NOMO-1 treated with DMSO at 0.1 percent for 48 hours (cell line): ENCODE measurements around the gene ZNF705A.
A peak's percentile ranks its signal among the peaks of the same experiment; 100 is the strongest.
"Not testable (repeated sequence)": the region's sequence is repeated elsewhere in the genome, so short reads cannot be mapped to it uniquely, and the experiment has no call there.

Experiments used
- DNase-seq: peaks from one replicate; lab custom pipeline; 2025; ENCODE audit not compliant: unreplicated experiment; lab: John Stamatoyannopoulos, UW

ZNF705A gene

GRCh38 chr12:8183346-8183745 lies 26.5 kb downstream of the ZNF705A start:
- not testable (repeated sequence) for DNase-seq

- DNase-seq: not testable (repeated sequence)
These were observed 27.4 kb downstream of the ZNF705A start for GRCh38 chr12:8184206-8184605.

GRCh38 chr12:8188088-8188487 lies 31.3 kb downstream of the ZNF705A start:
- not testable (repeated sequence) for DNase-seq

- not testable (repeated sequence) for DNase-seq
These were observed 41.0 kb downstream of the ZNF705A start for GRCh38 chr12:8197685-8198308.

- DNase-seq: not testable (repeated sequence)
These were observed 62.0 kb downstream of the ZNF705A start for GRCh38 chr12:8218711-8219382.

- not testable (repeated sequence) for DNase-seq
These were observed 64.6 kb downstream of the ZNF705A start for GRCh38 chr12:8221375-8221774.

GRCh38 chr12:8221844-8222243 lies 65.0 kb downstream of the ZNF705A start:
- DNase-seq: not testable (repeated sequence)

- not testable (repeated sequence) for DNase-seq
These were observed 65.5 kb downstream of the ZNF705A start for GRCh38 chr12:8222303-8222702.

GRCh38 chr12:8223646-8224045 lies 66.8 kb downstream of the ZNF705A start:
- DNase-seq: not testable (repeated sequence)

GRCh38 chr12:8224782-8225181 lies 68.0 kb downstream of the ZNF705A start:
- not testable (repeated sequence) for DNase-seq

GRCh38 chr12:8226355-8226754 lies 69.5 kb downstream of the ZNF705A start:
- DNase-seq: no peak

- DNase-seq: peak; percentile 57
These were observed 70.3 kb downstream of the ZNF705A start, which contains the start of gene FAM90A1 for GRCh38 chr12:8226992-8227731. FAM90A1 (minus strand) TSS chr12:8227618; CDS start chr12:8224832, 2,786 bp downstream.

GRCh38 chr12:8227732-8228077 lies 70.9 kb downstream of the ZNF705A start:
- DNase-seq: not testable (repeated sequence)

- not testable (repeated sequence) for DNase-seq
These were observed 71.8 kb downstream of the ZNF705A start for GRCh38 chr12:8228607-8229006.

GRCh38 chr12:8229486-8229885 lies 72.7 kb downstream of the ZNF705A start:
- not testable (repeated sequence) for DNase-seq
